GM23338 (cell line): Measurements from ENCODE around the gene SMIM33.

Source experiments
- CTCF ChIP-seq, 2 experiments: fragments of 200-600 bp in 1 of 2; sonication (generic) in 1 of 2; conservative IDR thresholded peaks; 2 replicates each; pipeline versions ENCODE4 v1.5.1 to v1.6.1; 2016 to 2017; ENCODE audit warnings: antibody characterized with exemption in 2 of 2, low read depth in 2 of 2, mild to moderate bottlenecking in 2 of 2, moderate library complexity in 1 of 2
- EZH2 ChIP-seq: fragments of 200-600 bp; sonication (generic); IDR thresholded peaks from one replicate; pipeline ENCODE4 v1.8.0; 2017; ENCODE audit warnings: antibody characterized with exemption, mild to moderate bottlenecking, low read depth; ENCODE audit not compliant: unreplicated experiment
- EZH2phosphoT487 ChIP-seq: fragments of 200-600 bp; sonication (generic); IDR thresholded peaks from one replicate; pipeline ENCODE4 v1.8.1; 2018; ENCODE audit warnings: antibody characterized with exemption; ENCODE audit not compliant: unreplicated experiment
- JUNB ChIP-seq: IDR thresholded peaks from one replicate; pipeline ENCODE4 v1.6.1; 2016; ENCODE audit warnings: antibody characterized with exemption; ENCODE audit not compliant: unreplicated experiment
- POLR2AphosphoS5 ChIP-seq: IDR thresholded peaks from 2 replicates; pipeline ENCODE4 v1.6.1; 2016; ENCODE audit warnings: antibody characterized with exemption, low read depth

DNA sequence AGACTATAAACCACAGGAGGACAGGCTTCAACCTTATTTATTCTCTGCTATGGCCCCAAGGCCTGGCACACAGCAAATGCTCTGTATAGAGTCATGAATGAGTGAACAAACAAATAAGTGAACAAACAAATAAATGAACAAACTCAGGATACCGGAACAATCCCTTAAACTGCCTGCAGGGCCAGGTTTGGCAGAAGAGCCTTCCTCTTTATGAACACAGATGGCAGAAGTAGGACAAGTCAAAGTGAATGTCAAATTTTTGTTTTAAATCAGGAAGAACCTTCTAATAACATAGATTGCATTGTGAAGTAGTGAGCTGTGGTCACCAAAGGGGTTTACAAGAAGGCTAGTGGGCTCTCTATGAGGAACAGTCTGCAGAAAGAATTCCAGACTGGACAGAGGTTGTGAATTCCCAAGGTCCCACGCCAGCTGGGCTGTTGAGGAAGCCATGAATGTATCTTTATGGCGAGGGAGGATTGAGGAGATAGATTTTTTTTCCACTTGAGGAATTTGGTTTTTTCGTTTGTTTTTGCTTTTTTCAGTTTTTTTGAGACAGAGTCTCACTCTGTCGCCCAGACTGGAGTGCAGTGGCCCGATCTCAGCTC, 42.1 kb downstream of the SMIM33 start:
- TF ChIP-seq EZH2 = no peak
- no peak for TF ChIP-seq JUNB
- no peak for TF ChIP-seq CTCF (conservative IDR thresholded peaks at IDR 0.05; ENCODE audit: low read depth in 2 of 2)
- TF ChIP-seq POLR2AphosphoS5 = no peak
- no peak for TF ChIP-seq EZH2phosphoT487
